ENCODE results near the gene PTPN9. TPM values are rescaled to one million over a fixed set of nuclear protein-coding genes. Genes with fewer than 3 reads are reported as not detected.
A peak's percentile ranks its signal among the peaks of the same experiment; 100 is the strongest.
"Not testable (repeated sequence)": the region's sequence is repeated elsewhere in the genome, so short reads cannot be mapped to it uniquely, and the experiment has no call there.

The PTPN9 gene
- 10 to 100 TPM; 37.2 to 46.6 (median 45.9) TPM for polyA plus RNA-seq (ENCODE audit: insufficient read length in 4 of 4)

- DNase-seq (ENCODE audit: low read depth in 4 of 4, low spot score in 3 of 4): peak; percentile 58 to 81 (median 72)
Measured at GRCh38 chr15:75578948-75579920, at the start of gene PTPN9. TSS of gene PTPN9 (minus strand) at chr15:75579315. CDS start at chr15:75578776, 539 bp downstream.

- DNase-seq (ENCODE audit: low read depth in 4 of 4, low spot score in 3 of 4): peak; percentile 86 to 92 (median 88)
Measured at GRCh38 chr15:75625542-75626347, 46.6 kb upstream of the PTPN9 start, which contains the start of gene SNUPN. TSS of gene SNUPN (minus strand) at chr15:75625725. CDS start at chr15:75621051, 4,674 bp downstream.

DNA sequence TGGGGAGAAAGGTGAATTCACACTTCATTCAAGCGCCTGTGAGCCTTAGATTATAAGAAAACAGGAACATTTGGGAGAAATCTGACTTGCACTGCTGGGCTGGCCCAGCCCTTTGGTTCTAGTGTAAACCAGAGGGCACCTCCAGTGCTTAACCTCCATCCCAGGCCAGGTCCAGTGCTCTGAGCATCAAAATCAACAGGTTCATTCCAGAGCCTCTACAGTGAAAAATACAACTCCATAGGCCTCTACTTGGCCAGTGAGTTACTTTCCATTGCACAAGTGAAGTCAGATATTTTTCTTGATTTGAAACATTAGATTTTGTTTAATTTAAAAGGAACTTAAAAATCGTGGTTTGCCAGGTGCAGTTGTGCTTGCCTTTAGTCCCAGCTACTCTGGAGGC is 43.4 kb upstream of the PTPN9 start:
- no peak for DNase-seq (ENCODE audit: low read depth in 4 of 4, low spot score in 3 of 4)

- DNase-seq (ENCODE audit: low read depth in 4 of 4, low spot score in 3 of 4): no peak
Measured at GRCh38 chr15:75620841-75621391, 41.8 kb upstream of the PTPN9 start.

DNA sequence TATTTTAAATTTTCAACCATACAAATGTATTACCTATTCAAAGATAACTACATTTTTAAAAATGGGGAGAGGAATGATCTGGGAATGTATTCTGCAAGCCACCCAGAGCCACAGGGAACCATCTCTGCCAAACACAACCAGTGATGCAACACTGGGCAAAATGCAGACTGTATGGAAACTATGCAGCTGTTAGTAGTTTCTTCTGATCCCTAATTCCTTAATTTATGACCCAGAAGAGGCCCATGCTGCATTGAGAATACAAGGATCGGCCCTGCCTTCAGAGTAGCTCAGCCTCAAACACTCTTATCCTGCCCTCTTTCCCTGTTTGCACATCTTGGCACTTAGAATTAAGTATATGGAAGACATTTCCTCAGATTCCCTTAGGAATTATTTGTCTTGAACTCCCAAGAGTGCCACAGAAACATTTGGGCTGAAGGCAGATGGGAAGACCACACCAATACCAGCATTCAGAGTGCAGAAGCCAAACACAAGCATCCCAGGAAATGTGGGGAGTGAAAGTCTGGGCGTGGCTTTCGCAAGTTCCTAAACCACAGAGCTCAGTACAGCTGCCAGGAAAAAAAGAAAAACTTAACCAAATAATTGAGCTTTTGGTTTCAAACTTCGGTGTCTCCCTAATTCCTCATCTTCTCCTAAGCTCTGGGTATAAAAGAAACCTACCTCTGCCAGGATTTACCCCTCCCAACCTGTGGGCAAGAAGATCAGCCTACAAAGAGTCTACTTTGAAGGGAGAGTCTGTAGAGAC is 41.1 kb upstream of the PTPN9 start:
- no peak for DNase-seq (ENCODE audit: low read depth in 4 of 4, low spot score in 3 of 4)

DNA sequence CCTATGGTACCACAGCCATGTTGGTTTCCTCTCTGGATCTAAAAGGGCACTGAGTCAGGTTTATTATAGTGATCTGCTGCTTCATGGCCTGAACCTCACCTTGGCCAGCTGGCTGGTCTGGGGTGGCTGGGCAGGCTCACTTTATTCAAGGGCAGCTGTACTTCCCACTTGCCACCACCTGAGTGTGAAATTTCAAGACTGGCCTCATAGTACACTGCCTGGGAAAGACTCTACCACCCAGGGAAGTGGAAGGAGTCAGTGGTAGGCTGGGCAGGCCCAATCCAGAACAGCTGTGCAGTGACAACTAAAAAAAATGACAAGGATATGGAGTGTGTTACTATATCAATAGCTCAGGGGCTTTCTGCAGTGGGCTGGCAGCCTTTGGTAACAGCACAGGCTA is 37.7 kb upstream of the PTPN9 start:
- DNase-seq (ENCODE audit: low read depth in 4 of 4, low spot score in 3 of 4): no peak

GRCh38 chr15:75606711-75607699 is 27.9 kb upstream of the PTPN9 start:
- no peak for DNase-seq (ENCODE audit: low read depth in 4 of 4, low spot score in 3 of 4)

DNA sequence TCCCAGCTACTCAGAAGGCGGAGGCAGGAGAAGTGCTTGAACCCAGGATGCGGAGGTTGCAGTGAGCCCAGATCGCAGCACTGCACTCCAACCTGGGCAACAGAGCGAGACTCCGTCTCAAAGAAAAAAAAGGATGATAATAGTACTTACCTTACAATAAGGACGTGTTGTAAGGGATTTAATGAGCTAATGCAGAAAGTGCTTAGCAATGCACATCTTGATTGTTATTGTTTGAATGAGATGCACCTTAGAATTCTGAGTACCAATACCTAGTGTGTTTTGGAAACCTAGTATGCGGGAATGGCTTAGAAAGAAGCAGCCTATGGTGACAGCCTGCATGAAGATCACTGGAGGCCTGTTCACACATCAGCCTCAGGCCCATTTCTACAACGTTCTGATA is 26.9 kb upstream of the PTPN9 start:
- DNase-seq (ENCODE audit: low read depth in 4 of 4, low spot score in 3 of 4): no peak

GRCh38 chr15:75599401-75599800 is 20.3 kb upstream of the PTPN9 start:
- DNase-seq (ENCODE audit: low read depth in 4 of 4, low spot score in 3 of 4): no peak

DNA sequence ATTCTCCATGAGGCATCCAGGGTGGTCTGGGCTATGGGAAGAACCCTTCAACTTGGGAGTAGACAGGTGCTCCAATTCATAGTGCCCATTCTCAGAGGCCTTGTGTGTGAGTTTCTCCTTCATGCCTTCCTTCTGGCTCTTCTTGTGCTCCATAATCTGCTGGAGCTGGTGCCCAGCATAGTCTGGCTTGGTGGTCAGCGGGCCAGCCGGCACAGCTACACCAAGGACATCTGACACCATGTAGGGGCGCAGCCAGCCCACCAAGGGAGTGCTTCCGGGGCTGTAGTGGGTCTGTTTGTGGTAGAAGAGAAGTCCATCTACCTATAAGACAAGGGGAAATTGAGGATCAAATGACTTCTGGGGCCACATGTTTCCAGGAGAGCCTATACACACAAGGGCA is 19.2 kb upstream of the PTPN9 start:
- no peak for DNase-seq (ENCODE audit: low read depth in 4 of 4, low spot score in 3 of 4)

DNA sequence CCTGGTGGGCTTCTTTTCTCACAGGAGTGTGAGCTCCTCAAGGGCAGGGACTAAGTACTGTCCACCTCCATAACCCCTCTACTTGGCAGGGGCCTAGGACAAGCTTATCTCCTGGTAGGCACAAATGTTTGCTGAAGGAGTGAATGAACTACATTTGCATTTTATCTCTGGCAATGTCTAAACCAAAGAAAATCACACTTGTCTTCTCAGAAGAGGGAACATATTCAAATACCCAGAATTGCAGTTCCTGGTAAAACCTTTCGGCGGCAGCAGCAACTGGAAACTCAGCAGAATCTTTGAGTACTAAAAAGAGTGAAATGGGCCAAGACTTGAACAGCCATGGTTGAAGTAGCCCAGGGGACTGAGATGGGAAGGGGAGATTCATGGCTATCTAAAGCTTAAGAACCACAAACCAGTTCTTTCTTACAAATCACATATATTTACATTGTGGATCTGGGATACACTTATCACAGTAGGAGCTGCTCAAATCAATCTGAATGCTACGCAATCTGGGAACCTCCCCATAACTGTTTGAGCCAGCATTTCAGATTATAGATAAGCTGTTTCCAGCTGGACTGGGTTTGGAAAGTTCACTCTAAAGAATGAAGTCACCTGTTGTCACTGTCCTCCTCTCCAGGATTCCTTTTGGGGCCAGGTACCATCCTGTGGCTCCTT is 18.7 kb upstream of the PTPN9 start:
- no peak for DNase-seq (ENCODE audit: low read depth in 4 of 4, low spot score in 3 of 4)

- DNase-seq (ENCODE audit: low read depth in 4 of 4, low spot score in 3 of 4): no peak
Measured at GRCh38 chr15:75596703-75597345, 17.7 kb upstream of the PTPN9 start.

GRCh38 chr15:75594276-75594675 is 15.2 kb upstream of the PTPN9 start:
- DNase-seq (ENCODE audit: low read depth in 4 of 4, low spot score in 3 of 4): no peak

GRCh38 chr15:75591655-75592364 is 12.7 kb upstream of the PTPN9 start:
- no peak for DNase-seq (ENCODE audit: low read depth in 4 of 4, low spot score in 3 of 4)

GRCh38 chr15:75590239-75590638 is 11.1 kb upstream of the PTPN9 start:
- no peak for DNase-seq (ENCODE audit: low read depth in 4 of 4, low spot score in 3 of 4)

DNA sequence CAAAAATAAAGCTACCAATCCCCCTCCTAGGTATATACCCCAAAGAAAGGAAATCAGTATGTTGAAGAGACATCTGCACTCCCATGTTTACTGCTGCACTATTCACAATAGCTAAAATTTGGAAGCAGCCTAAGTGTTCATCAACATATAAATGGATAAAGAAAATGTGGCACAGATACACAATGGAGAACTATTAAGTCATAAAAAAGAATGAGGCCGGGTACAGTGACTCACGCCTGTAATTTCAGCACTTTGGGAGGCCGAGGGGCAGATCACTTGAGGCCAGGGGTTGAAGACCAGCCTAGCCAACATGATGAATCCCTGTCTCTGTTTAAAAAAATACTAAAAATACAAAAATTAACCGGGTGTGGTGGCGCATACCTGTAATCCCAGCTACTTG is 10.0 kb upstream of the PTPN9 start:
- no peak for DNase-seq (ENCODE audit: low read depth in 4 of 4, low spot score in 3 of 4)

- DNase-seq (ENCODE audit: low read depth in 4 of 4, low spot score in 3 of 4): not testable (repeated sequence)
Measured at GRCh38 chr15:75586422-75586821, 7.3 kb upstream of the PTPN9 start.
